Endodermal cell (in vitro differentiated cells): Measurements from ENCODE around the gene ZBTB40. TPM values are rescaled to one million over a fixed set of nuclear protein-coding genes. Genes with fewer than 3 reads are reported as not detected.

Source experiments
- DNase-seq: peaks from one replicate; pipeline ENCODE4 v3.0.0-alpha.2; 2017
- H3K27ac ChIP-seq: 2 replicates; pipeline ENCODE4 v1.5.1; 2013; ENCODE audit warnings: mild to moderate bottlenecking, low read depth, low read length, moderate library complexity
- H3K27me3 ChIP-seq: 2 replicates; pipeline ENCODE4 v1.6.1; 2013; ENCODE audit warnings: mild to moderate bottlenecking, low read length, moderate library complexity; ENCODE audit not compliant: insufficient read depth, control insufficient read depth, poor library complexity, severe bottlenecking
- H3K36me3 ChIP-seq: 2 replicates; pipeline ENCODE4 v1.7.0; 2013; ENCODE audit warnings: mild to moderate bottlenecking, low read length, moderate library complexity; ENCODE audit not compliant: control insufficient read depth, insufficient read depth
- H3K4me1 ChIP-seq: one replicate; pipeline ENCODE4 v1.7.0; 2013; ENCODE audit warnings: low read length; ENCODE audit not compliant: control insufficient read depth, insufficient read depth
- H3K4me3 ChIP-seq: 2 replicates; pipeline ENCODE4 v1.5.1; 2013; ENCODE audit warnings: mild to moderate bottlenecking, low read length, moderate library complexity
- H3K9ac ChIP-seq: 2 replicates; pipeline ENCODE4 v1.6.1; 2013; ENCODE audit warnings: mild to moderate bottlenecking, low read length, moderate library complexity; ENCODE audit not compliant: poor library complexity, severe bottlenecking; ENCODE audit errors: extremely low read depth
- H3K9me3 ChIP-seq: 2 replicates; pipeline ENCODE4 v1.6.1; 2013; ENCODE audit warnings: mild to moderate bottlenecking, low read length, moderate library complexity; ENCODE audit not compliant: control insufficient read depth
- H3K27ac Mint-ChIP-seq: 2 replicates; pipeline ENCODE4 v1.8.0; 2020; ENCODE audit warnings: mixed read lengths
- H3K27me3 Mint-ChIP-seq: 2 replicates; pipeline ENCODE4 v1.8.0; 2021; ENCODE audit warnings: mild to moderate bottlenecking, mixed read lengths; ENCODE audit not compliant: insufficient read depth
- H3K36me3 Mint-ChIP-seq: 2 replicates; pipeline ENCODE4 v1.8.0; 2020; ENCODE audit warnings: low read depth, mixed read lengths
- H3K4me1 Mint-ChIP-seq: 2 replicates; pipeline ENCODE4 v1.8.0; 2020; ENCODE audit warnings: mixed read lengths
- H3K4me3 Mint-ChIP-seq: 2 replicates; pipeline ENCODE4 v1.8.0; 2020; ENCODE audit warnings: mild to moderate bottlenecking, moderate library complexity, mixed read lengths
- H3K9me3 Mint-ChIP-seq: 2 replicates; pipeline ENCODE4 v1.8.0; 2020; ENCODE audit warnings: mild to moderate bottlenecking, mixed read lengths
- CTCF ChIP-seq: fragments of 200-600 bp; sonication (generic); conservative IDR thresholded peaks from 2 replicates; pipeline ENCODE4 v1.5.0; 2021; ENCODE audit warnings: antibody characterized with exemption, mild to moderate bottlenecking
- WGBS, 2 experiments: methylation state at CpG; one replicate each; pipeline versions ENCODE4 v1.1.5 to v1.1.7; 2013; ENCODE audit warnings: missing lambda C conversion rate in 2 of 2, mixed read lengths in 1 of 2; ENCODE audit not compliant: insufficient coverage in 1 of 2, insufficient read length in 1 of 2; 5-methylcytosine and 5-hydroxymethylcytosine counted together
- total RNA-seq, 2 donors: library from RNA; stranded (reverse); fragmentation: NEBNext Ultra II Directional in 1 of 2; extraction: Animal tissue kit (Norgen Biotek cat#: 25700) in 1 of 2; gene quantifications; 2 replicates in 1 of 2; 3 replicates in 1 of 2; pipeline ENCODE4 v1.2.1, GENCODE V29; 2021

Gene ZBTB40
- total RNA-seq, 2 donors from 2014 or later, result 18.5 to 29.7 TPM

GRCh38 chr1:22461678-22462527 lies 10.3 kb downstream of the ZBTB40 start:
- no peak overlapping the region for H3K9ac ChIP-seq
- no peak for DNase-seq
- Mint-ChIP-seq H3K27me3 (no peaks in the 10 kb centered on the region), H3K9me3 (no peaks in the 10 kb centered on the region), H3K4me3 (no peak overlapping the region), H3K36me3 (no peaks in the 10 kb centered on the region), H3K4me1 (peaks cover 40% of the 10 kb centered on the region), H3K27ac (peak overlapping the region; percentile 5)
- H3K4me1 ChIP-seq, result peaks cover 7% of the 10 kb centered on the region
- H3K4me3 ChIP-seq, result no peak overlapping the region
- WGBS, 2 experiments, result 90% methylated on average over 2 to 5 of the region's 6 CpGs
- H3K27me3 ChIP-seq, result no peaks in the 10 kb centered on the region
- H3K36me3 ChIP-seq, result no peaks in the 10 kb centered on the region
- no peak for TF ChIP-seq CTCF
- peaks cover 21% of the 10 kb centered on the region for H3K9me3 ChIP-seq
- H3K27ac ChIP-seq, result no peak overlapping the region

- Mint-ChIP-seq H3K4me1 (peaks cover 34% of the 10 kb centered on the region), H3K9me3 (no peaks in the 10 kb centered on the region), H3K27me3 (no peaks in the 10 kb centered on the region), H3K4me3 (no peak overlapping the region), H3K36me3 (no peaks in the 10 kb centered on the region), H3K27ac (no peak overlapping the region)
- Histone ChIP-seq H3K36me3 (no peaks in the 10 kb centered on the region), H3K27ac (no peak overlapping the region), H3K4me3 (no peak overlapping the region), H3K9me3 (peaks cover 21% of the 10 kb centered on the region), H3K4me1 (peaks cover 4% of the 10 kb centered on the region), H3K27me3 (no peaks in the 10 kb centered on the region), H3K9ac (no peak overlapping the region)
- no peak for TF ChIP-seq CTCF
- no peak for DNase-seq
- WGBS, 2 experiments, result 95 to 100% methylated on average over 2 to 4 of the region's 4 CpGs
These were observed 11.3 kb downstream of the ZBTB40 start for GRCh38 chr1:22462928-22463327.

GRCh38 chr1:22465015-22465565 lies 13.4 kb downstream of the ZBTB40 start:
- no peak overlapping the region for H3K4me3 ChIP-seq
- no peak overlapping the region for H3K27ac Mint-ChIP-seq
- H3K36me3 Mint-ChIP-seq, result no peaks in the 10 kb centered on the region
- WGBS, 2 experiments, result 91 to 95% methylated on average over 6 to 9 of the region's 9 CpGs
- H3K9ac ChIP-seq, result no peak overlapping the region
- H3K27me3 Mint-ChIP-seq, result no peaks in the 10 kb centered on the region
- no peaks in the 10 kb centered on the region for H3K27me3 ChIP-seq
- no peak for TF ChIP-seq CTCF
- DNase-seq, result no peak
- H3K9me3 Mint-ChIP-seq, result no peaks in the 10 kb centered on the region
- peaks cover 21% of the 10 kb centered on the region for H3K9me3 ChIP-seq
- no peak overlapping the region for H3K4me3 Mint-ChIP-seq
- no peaks in the 10 kb centered on the region for H3K36me3 ChIP-seq
- peaks cover 28% of the 10 kb centered on the region for H3K4me1 Mint-ChIP-seq
- H3K27ac ChIP-seq, result no peak overlapping the region
- peaks cover 3% of the 10 kb centered on the region for H3K4me1 ChIP-seq
